RPMI7951 (cell line): ENCODE results near the gene HAL. TPM values are rescaled to one million over a fixed set of nuclear protein-coding genes. Genes with fewer than 3 reads are reported as not detected.

ENCODE experiments used
- DNase-seq: peaks from one replicate; pipeline ENCODE4 v3.0.0-alpha.2; 2012; ENCODE audit warnings: low read depth
- total RNA-seq: library from RNA; depleted of rRNA; stranded (reverse); fragments of >200 nt; shearing (Covaris generic); gene quantifications from 2 replicates; pipeline ENCODE4 v1.2.3, GENCODE V29; 2014; rRNA removed

The HAL gene
- total RNA-seq, 1 experiment from 2014 or later, result not detected

DNA sequence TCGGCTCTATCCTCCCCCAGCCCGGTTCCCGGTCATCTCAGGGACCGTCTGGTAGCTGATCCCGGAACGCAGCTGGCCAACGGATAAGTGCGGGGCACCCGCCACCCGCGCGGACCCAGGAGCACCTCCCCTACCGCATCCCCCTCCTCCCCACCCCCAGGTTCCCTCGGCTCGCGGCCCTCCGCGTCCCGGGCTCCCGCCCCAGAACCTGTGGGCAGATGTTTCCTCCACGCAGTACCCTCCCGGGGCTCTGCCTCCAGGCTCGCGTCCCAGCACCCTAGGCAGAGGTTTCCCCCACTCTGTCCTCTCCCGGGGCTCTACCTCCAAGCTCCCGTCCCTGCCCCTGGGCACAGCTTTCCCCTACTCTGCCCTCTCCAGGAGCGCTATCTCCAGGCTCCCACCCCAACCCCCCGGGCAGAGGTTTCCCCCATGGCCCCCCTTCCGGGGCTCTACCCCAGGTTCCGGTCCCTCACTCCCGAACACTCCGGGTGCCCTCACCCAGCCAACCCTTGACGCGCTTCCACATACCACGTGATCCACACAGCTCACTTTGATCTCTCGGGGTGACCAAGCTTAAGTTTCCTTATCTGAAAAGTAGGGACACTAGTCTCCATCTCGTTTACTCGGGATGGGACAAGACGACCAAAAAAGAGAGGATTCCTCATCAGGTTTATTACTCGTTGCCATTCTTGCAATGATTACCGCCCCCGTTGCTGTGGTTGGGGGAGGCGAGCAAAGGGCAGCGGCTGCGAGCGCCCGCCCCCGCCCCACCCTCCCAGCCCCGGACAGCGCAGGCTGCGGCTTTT lies 53.4 kb downstream of the HAL start, which contains the start of gene CCDC38:
Gene CCDC38 (minus strand): TSS at position 91 of the 806 bp plus-strand sequence. CDS start 6,105 bp downstream, outside the sequence.
- peak; percentile 76 for DNase-seq

- DNase-seq, result no peak
Observed at GRCh38 chr12:95942101-95942523, 54.0 kb downstream of the HAL start.

GRCh38 chr12:95940514-95940913 lies 55.6 kb downstream of the HAL start:
- no peak for DNase-seq

Other genes with a start within 250 kb of the HAL start
- 1.4 and 3.1 TPM in 2 replicates for gene NTN4, start 205.6 kb downstream of the HAL start, total RNA-seq
- 23.0 and 29.6 TPM in 2 replicates for gene SNRPF, start 137.4 kb downstream of the HAL start, total RNA-seq
- gene CCDC38, start 53.7 kb downstream of the HAL start, total RNA-seq, result not detected in 2 replicates
- gene AMDHD1, start 53.0 kb downstream of the HAL start, total RNA-seq, result 0.39 and 1.6 TPM in 2 replicates
- 43.3 and 49.9 TPM in 2 replicates for gene LTA4H, start 39.2 kb upstream of the HAL start, total RNA-seq
- gene ELK3, start 198.0 kb upstream of the HAL start, total RNA-seq, result 29.5 and 37.6 TPM in 2 replicates